Suprapubic skin (tissue), 4 donors: ENCODE results near the gene STARD9. TPM values are rescaled to one million over a fixed set of nuclear protein-coding genes. Genes with fewer than 3 reads are reported as not detected.

Experiments
- DNase-seq, 2 donors: peaks; one replicate each; pipeline ENCODE4 v3.0.0-alpha.2; 2019; ENCODE audit warnings: low spot score in 2 of 2
- H3K27ac ChIP-seq: fragments of 200-600 bp; sonication (generic); one replicate; pipeline ENCODE4 v1.5.1; 2019
- H3K27me3 ChIP-seq: fragments of 200-600 bp; sonication (generic); one replicate; pipeline ENCODE4 v1.5.1; 2019
- H3K36me3 ChIP-seq: fragments of 200-600 bp; sonication (generic); one replicate; pipeline ENCODE4 v1.5.1; 2019
- H3K4me1 ChIP-seq: fragments of 200-600 bp; sonication (generic); one replicate; pipeline ENCODE4 v1.5.1; 2019
- H3K4me3 ChIP-seq: fragments of 200-600 bp; sonication (generic); one replicate; pipeline ENCODE4 v1.5.1; 2019; ENCODE audit warnings: mild to moderate bottlenecking
- H3K9me3 ChIP-seq: fragments of 200-600 bp; sonication (generic); one replicate; pipeline ENCODE4 v1.5.1; 2019
- CTCF ChIP-seq, 2 donors: fragments of 200-600 bp in 1 of 2; fragments of 450-650 bp in 1 of 2; sonication (generic) in 1 of 2; IDR thresholded peaks; one replicate each; pipeline ENCODE4 v1.5.1; 2016 to 2019; ENCODE audit warnings: antibody characterized with exemption in 2 of 2, mild to moderate bottlenecking in 1 of 2, moderate library complexity in 1 of 2
- EP300 ChIP-seq: sonication (generic); formaldehyde crosslinking; IDR thresholded peaks from one replicate; pipeline ENCODE4 v1.6.1; 2017; ENCODE audit warnings: antibody characterized with exemption
- POLR2A ChIP-seq, 2 donors: fragments of 450-650 bp; IDR thresholded peaks; one replicate each; pipeline ENCODE4 v1.6.1; 2017; ENCODE audit warnings: antibody characterized with exemption in 2 of 2, mild to moderate bottlenecking in 2 of 2, moderate library complexity in 2 of 2
- POLR2AphosphoS5 ChIP-seq, 3 donors: sonication (generic); formaldehyde crosslinking; IDR thresholded peaks; one replicate each; pipeline ENCODE4 v1.6.1; 2017; ENCODE audit warnings: antibody characterized with exemption in 3 of 3
- WGBS: methylation state at CpG from one replicate; pipeline ENCODE4 v1.1.5; 2018; 5-methylcytosine and 5-hydroxymethylcytosine counted together
- total RNA-seq, 4 donors: library from RNA; depleted of rRNA; stranded (reverse); fragments of >200 nt; gene quantifications; one replicate each; pipeline ENCODE4 v1.1.0, GENCODE V29; 2016

Gene STARD9
- total RNA-seq, 4 donors from 2014 or later: 5.0 to 24.6 (median 7.6) TPM

- H3K36me3 ChIP-seq: no peaks in the 10 kb centered on the region
- H3K4me3 ChIP-seq: no peak overlapping the region
- whole genome bisulfite sequencing: 88% methylated on average over 2 of the region's 2 CpGs
- DNase-seq: no peak
- peaks cover 26% of the 10 kb centered on the region for H3K4me1 ChIP-seq
- no peaks in the 10 kb centered on the region for H3K9me3 ChIP-seq
- no peak overlapping the region for H3K27ac ChIP-seq
- H3K27me3 ChIP-seq: no peaks in the 10 kb centered on the region
- no peak for TF ChIP-seq CTCF (IDR thresholded peaks at IDR 0.05)
- TF ChIP-seq EP300: no peak
- TF ChIP-seq POLR2AphosphoS5 (IDR thresholded peaks at IDR 0.05): no peak
- TF ChIP-seq POLR2A (IDR thresholded peaks at IDR 0.05): no peak
These were observed 28.6 kb downstream of the STARD9 start for GRCh38 chr15:42603978-42604377.

GRCh38 chr15:42604894-42605744, 29.7 kb downstream of the STARD9 start:
- H3K4me1 ChIP-seq: peaks cover 26% of the 10 kb centered on the region
- H3K27ac ChIP-seq: peak overlapping the region; percentile 50
- H3K4me3 ChIP-seq: no peak overlapping the region
- H3K27me3 ChIP-seq: no peaks in the 10 kb centered on the region
- H3K36me3 ChIP-seq: no peaks in the 10 kb centered on the region
- TF ChIP-seq CTCF (IDR thresholded peaks at IDR 0.05): no peak
- no peak for TF ChIP-seq POLR2A (IDR thresholded peaks at IDR 0.05)
- no peak for TF ChIP-seq POLR2AphosphoS5 (IDR thresholded peaks at IDR 0.05)
- TF ChIP-seq EP300: no peak
- H3K9me3 ChIP-seq: no peaks in the 10 kb centered on the region
- DNase-seq: no peak
- 64% methylated on average over 8 of the region's 8 CpGs for WGBS

GRCh38 chr15:42605796-42606195, 30.4 kb downstream of the STARD9 start:
- H3K4me1 ChIP-seq: peaks cover 26% of the 10 kb centered on the region
- TF ChIP-seq EP300 (no peak), POLR2AphosphoS5 (IDR thresholded peaks at IDR 0.05) (no peak), CTCF (IDR thresholded peaks at IDR 0.05) (no peak), POLR2A (IDR thresholded peaks at IDR 0.05) (no peak)

GRCh38 chr15:42608110-42608531, 32.7 kb downstream of the STARD9 start:
- H3K36me3 ChIP-seq: no peaks in the 10 kb centered on the region
- H3K4me1 ChIP-seq: peaks cover 26% of the 10 kb centered on the region
- H3K27me3 ChIP-seq: no peaks in the 10 kb centered on the region
- DNase-seq: no peak
- 58% methylated on average over 4 of the region's 4 CpGs for WGBS
- H3K9me3 ChIP-seq: no peaks in the 10 kb centered on the region
- TF ChIP-seq EP300 (no peak), POLR2A (IDR thresholded peaks at IDR 0.05) (no peak), POLR2AphosphoS5 (IDR thresholded peaks at IDR 0.05) (no peak), CTCF (IDR thresholded peaks at IDR 0.05) (no peak)
- no peak overlapping the region for H3K27ac ChIP-seq
- no peak overlapping the region for H3K4me3 ChIP-seq

More at GRCh38 chr15:42605796-42606195, 30.4 kb downstream of the STARD9 start:
- no peak for DNase-seq
- WGBS: 56% methylated on average over 3 of the region's 3 CpGs
- Histone ChIP-seq H3K36me3 (no peaks in the 10 kb centered on the region), H3K9me3 (no peaks in the 10 kb centered on the region), H3K4me3 (no peak overlapping the region), H3K27me3 (no peaks in the 10 kb centered on the region), H3K27ac (peak overlapping the region; percentile 50)

- H3K9me3 ChIP-seq: no peaks in the 10 kb centered on the region
- no peak for DNase-seq
- H3K36me3 ChIP-seq: no peaks in the 10 kb centered on the region
- peaks cover 26% of the 10 kb centered on the region for H3K4me1 ChIP-seq
- no peak overlapping the region for H3K27ac ChIP-seq
- no peak for TF ChIP-seq EP300
- no peak for TF ChIP-seq POLR2AphosphoS5 (IDR thresholded peaks at IDR 0.05)
- TF ChIP-seq CTCF (IDR thresholded peaks at IDR 0.05): no peak
- no peak for TF ChIP-seq POLR2A (IDR thresholded peaks at IDR 0.05)
- WGBS: 63% methylated on average over 7 of the region's 7 CpGs
- no peak overlapping the region for H3K4me3 ChIP-seq
- H3K27me3 ChIP-seq: no peaks in the 10 kb centered on the region
These were observed 33.5 kb downstream of the STARD9 start for GRCh38 chr15:42608752-42609488.
